M059J (cell line): ENCODE results near the gene ARID4B. TPM values are rescaled to one million over a fixed set of nuclear protein-coding genes. Genes with fewer than 3 reads are reported as not detected.
"Not testable (repeated sequence)": the region's sequence is repeated elsewhere in the genome, so short reads cannot be mapped to it uniquely, and the experiment has no call there.

Experiments used
- DNase-seq: peaks from one replicate; pipeline ENCODE4 v3.0.0-alpha.2; 2012; ENCODE audit warnings: low read depth
- total RNA-seq: library from RNA; depleted of rRNA; stranded (reverse); fragments of >200 nt; shearing (Covaris generic); gene quantifications from 2 replicates; pipeline ENCODE4 v1.2.3, GENCODE V29; 2014

ARID4B gene
- total RNA-seq, 1 experiment from 2014 or later: 17.0 TPM

- DNase-seq: peak; percentile 91
Observed at GRCh38 chr1:235160957-235161684, 166.9 kb downstream of the ARID4B start, which contains the start of gene RBM34. Gene RBM34, minus strand, starts transcription at chr1:235161250. Its CDS starts 24 bp downstream, at chr1:235161226.

DNA sequence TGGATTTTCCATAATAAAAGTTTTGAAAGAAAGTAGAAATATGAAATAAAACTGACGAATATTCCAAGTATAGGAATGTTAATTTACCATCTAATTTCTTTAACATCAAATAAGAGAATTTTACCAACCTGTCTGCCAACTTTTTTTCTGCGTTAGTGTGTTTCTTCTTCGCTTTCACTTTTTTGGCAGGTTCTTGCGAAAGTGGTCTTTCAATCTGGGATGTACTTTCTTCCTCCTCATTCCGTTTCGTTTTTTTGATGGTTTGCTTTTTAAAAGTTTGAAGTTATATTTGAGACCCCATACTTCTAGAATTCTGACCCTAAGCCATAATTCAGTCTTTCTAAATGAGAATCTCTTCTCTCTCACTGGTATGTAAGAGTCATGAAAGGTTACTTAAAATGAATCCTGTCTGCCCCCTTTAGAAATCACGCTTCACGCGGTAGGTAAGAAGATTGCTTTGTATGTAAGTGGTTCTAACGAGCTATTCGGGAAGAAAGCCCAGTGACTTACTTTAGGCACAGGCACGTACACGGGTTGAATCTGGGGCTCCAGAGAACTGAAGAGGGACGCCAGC lies 167.5 kb downstream of the ARID4B start:
- DNase-seq: peak; percentile 67

DNA sequence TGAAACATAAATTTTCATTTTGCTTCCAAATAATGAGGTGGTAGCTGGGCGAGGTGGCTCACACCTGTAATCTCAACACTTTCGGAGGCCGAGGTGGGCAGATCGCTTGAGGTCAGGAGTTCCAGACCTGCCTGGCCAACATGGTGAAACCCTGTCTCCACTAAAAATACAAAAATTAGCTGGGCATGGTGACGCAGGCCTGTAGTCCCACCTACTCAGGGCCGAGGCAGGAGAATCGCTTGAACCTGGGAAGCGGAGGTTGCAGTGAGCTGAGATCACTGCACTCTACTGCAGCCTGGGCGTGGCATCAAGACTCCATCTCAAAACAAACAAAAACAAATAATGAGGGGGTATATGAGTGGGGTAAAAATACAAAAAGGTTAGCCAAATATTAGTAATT lies 168.0 kb downstream of the ARID4B start:
- not testable (repeated sequence) for DNase-seq

DNA sequence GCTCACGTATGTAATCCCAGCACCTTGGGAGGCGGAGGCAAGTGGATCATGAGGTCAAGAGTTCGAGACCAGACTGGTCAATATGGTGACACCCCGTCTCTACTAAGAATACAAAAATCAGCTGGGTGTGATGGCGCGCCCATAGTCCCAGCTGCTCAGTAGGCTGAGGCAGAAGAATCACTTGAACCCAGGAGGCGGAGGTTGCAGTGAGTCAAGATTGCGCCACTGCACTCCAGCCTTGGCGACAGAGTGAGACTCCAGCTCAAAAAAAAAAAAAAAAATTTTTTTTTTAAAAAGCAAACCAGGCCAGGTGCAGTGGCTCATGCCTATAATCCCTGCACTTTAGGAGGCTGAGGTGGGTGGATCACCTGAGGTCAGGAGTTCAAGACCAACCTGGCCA lies 168.7 kb downstream of the ARID4B start:
- DNase-seq: not testable (repeated sequence)

- DNase-seq: no peak
Observed at GRCh38 chr1:235158680-235159079, 169.3 kb downstream of the ARID4B start.

- no peak for DNase-seq
Observed at GRCh38 chr1:235157150-235157549, 170.8 kb downstream of the ARID4B start.

GRCh38 chr1:235156740-235157139 lies 171.2 kb downstream of the ARID4B start:
- DNase-seq: no peak

DNA sequence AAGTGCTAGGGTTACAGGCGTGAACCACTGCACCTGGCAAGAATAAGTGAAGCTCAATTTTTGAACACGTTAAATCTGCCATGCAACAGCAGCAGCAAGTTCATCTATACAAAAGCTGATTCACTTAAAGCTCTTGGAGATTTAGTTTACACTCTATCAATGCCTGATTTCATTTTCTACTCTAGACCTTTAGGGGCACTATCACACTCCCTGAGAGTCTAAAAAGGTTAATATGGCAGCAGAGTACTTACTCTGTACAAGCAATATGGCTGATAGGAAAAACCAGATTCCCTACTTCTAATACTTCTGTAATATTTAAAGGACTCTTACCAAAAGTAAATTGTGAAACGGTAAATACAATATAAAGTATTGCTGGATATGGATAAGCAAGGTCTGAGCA lies 171.7 kb downstream of the ARID4B start:
- no peak for DNase-seq

DNA sequence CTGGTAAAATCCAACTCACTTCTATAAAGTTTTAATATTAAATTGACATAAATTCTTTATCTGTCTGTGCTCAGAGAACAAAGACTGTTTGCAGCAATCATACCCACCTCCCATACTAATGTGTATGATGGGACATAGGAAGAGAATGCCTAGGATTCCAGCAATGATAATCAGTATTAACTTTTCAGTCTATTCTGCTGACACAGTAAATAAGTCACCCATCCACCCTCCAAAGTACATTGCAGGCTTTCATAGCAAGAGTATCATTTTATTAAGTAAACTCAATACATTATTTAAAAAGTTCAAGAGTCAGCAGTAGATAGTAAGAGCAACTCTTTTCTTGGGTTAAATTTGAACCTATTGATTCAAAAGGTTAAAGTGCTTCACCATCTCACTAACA lies 175.7 kb downstream of the ARID4B start:
- DNase-seq: no peak

DNA sequence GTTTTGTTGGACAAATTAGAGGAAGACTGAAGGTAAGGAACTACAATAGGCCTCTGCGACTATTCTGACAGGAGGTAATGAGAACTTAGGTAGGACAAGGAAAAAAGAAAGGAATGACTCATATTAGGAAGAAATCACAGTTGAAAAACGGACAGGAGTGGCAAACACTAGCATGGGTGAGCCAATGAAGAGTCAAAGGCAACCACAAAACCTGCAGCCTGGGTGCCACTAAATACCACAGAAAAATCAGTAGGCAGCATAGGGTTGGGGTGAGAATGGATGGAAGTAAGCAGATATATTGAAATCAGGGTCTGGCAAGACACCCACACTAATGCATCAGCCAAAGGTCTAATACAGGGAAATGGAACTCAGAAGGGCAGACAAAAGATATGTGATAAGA lies 176.9 kb downstream of the ARID4B start:
- no peak for DNase-seq

DNA sequence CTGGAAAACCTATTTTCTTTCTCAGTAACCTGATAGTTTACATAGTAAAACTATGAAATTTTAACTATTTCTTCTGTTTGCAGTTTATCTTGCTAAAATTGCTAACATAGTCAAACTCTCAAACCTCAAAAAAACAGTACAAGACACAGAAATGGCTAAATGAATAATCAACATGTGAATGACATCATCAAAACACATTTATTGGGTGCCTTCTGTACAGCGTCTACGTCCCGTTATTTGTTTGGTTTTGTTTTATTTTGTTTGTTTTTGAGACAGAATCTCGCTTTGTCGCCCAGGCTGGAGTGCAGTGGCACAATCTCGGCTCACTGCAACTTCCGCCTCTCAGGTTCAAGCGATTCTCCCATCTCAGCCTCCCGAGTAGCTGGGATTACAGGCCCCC lies 178.2 kb downstream of the ARID4B start:
- no peak for DNase-seq

GRCh38 chr1:235147269-235147668 lies 180.7 kb downstream of the ARID4B start:
- no peak for DNase-seq

GRCh38 chr1:235145639-235146038 lies 182.3 kb downstream of the ARID4B start:
- no peak for DNase-seq

DNA sequence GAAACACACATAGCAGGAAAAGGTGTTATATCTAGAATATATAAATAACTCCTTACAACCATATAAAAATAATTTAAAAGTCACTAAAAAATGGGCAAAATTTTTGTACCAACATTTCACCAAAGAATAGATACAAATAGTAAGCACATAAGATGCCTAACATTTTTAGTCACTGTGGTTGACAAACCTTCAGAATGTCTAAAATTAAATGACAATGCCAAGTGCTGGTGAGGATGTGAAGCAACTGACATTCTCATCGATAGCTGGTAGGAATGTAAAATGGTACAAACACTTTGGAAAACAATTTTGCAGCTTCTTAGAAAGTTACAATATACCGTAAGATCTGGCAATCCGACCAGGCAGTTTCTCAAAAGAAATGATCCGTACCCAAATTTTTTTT lies 185.0 kb downstream of the ARID4B start:
- DNase-seq: no peak

DNA sequence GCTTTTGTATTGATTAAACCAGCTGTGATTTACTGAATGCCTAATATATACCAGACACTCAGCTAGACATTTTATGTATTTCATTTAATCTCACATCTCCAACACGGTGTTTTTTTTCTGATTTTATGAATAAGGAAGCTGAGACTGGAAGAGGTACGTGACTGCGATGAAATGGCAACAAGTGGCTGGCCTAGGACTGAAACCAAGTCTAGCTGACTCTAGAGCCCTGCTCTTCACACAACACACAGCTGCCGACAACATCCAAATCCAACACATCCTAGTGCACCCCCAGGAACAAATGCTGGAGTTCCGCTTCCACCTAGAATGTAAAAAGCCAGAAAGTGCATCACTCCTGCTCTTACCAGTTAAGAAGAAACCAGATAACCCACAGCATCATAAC lies 188.7 kb downstream of the ARID4B start:
- no peak for DNase-seq

GRCh38 chr1:235138821-235139220 lies 189.2 kb downstream of the ARID4B start:
- no peak for DNase-seq

DNA sequence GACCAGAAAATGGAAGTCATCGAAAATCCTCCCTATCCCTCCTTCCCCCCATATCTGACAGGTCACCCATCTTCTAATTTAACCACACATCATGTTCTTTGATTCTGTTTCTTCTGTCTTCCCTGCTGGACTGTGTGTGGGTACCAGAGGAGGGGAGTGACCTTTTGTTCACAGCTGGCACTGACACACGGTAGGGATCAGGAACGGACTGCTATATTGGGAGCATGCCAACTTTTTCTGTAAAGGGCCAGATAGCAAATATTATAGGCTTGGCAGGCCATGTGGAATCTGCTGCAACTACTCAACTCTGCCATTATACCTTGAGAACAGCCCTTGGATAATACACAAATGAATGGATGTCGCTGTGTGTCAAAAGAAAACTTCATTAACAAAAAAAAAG lies 191.9 kb downstream of the ARID4B start:
- DNase-seq: no peak

DNA sequence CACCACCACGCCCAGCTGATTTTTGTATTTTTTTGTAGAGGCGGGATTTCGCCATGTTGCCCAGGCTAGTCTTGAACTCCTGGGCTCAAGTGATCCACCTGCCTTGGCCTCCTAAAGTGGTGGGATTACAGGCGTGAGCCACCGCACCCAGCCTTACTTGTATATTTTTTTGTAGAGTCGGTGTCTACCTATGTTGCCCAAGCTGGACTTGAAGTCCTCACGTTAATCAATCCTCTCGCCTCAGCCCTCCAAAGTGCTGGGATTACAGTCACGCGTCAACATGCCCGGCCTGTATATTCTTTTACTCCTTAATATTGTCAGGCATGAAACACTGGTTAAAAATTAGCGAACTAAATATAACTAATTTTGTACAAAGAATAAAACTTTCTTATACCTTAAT lies 193.8 kb downstream of the ARID4B start:
- DNase-seq: no peak

DNA sequence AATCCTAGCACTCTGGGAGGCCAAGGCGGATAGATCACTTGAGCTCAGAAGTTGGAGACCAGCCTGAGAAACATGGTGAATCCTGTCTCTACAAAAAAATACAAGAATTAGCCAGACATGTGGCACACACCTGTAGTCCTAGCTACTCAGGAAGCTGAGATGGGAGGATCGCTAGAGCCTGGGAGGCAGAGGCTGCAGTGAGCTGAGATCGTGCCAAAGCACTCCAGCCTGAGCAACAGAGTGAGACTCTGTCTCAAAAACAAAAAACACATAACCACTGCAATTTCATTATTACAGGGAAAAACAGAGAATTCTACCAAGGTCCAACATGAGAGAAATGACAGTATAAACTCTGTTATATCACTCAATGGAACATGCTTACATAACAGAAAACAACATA lies 194.9 kb downstream of the ARID4B start:
- DNase-seq: no peak

DNA sequence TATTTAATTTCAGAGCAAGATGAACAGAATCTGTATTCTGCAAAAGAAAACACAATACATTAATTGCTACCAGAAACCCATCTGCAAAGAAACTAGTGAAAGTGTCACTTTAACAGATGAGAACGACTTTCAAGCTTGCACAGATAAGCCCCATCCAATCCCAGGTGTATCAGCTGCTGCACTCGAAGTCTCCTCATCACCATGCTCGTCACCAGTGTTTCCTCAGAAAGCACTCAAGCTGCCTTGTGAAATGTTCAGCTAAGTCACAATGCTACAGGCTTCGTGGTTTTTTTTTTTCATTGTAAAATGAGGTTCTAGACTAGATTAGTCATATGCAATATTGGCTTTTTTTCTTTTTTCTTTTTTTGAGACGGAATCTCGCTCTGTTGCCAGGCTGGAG lies 196.0 kb downstream of the ARID4B start:
- DNase-seq: no peak

GRCh38 chr1:235130766-235131270 lies 197.2 kb downstream of the ARID4B start:
- DNase-seq: no peak

- DNase-seq: no peak
Observed at GRCh38 chr1:235129774-235130570, 198.0 kb downstream of the ARID4B start.
